Neural cell (in vitro differentiated cells): ENCODE data around the gene AIF1. TPM values are rescaled to one million over a fixed set of nuclear protein-coding genes. Genes with fewer than 3 reads are reported as not detected.

Experiments
- H2AFZ ChIP-seq: fragments of 200-600, 300-800 bp; sonication (generic), shearing (Covaris generic); 2 replicates; pipeline ENCODE4 v1.6.0; 2014; ENCODE audit warnings: low read depth, mild to moderate bottlenecking, antibody characterized with exemption, low read length, moderate library complexity
- H3F3A ChIP-seq: fragments of 200-600 bp; shearing (Covaris generic); 2 replicates; pipeline ENCODE4 v1.6.1; 2016; ENCODE audit warnings: mild to moderate bottlenecking, moderate library complexity, mixed read lengths, antibody characterized with exemption, low read length; ENCODE audit not compliant: insufficient read depth, poor library complexity, severe bottlenecking
- H3K27ac ChIP-seq: fragments of 200-600, 300-800 bp; sonication (generic), shearing (Covaris generic); 2 replicates; pipeline ENCODE4 v1.5.1; 2014; ENCODE audit warnings: mild to moderate bottlenecking, low read length, moderate library complexity
- H3K27me3 ChIP-seq: fragments of 300-800, 200-600 bp; sonication (generic), shearing (Covaris generic); 2 replicates; pipeline ENCODE4 v1.6.0; 2014; ENCODE audit warnings: mild to moderate bottlenecking, low read depth, low read length, moderate library complexity; ENCODE audit not compliant: insufficient read depth
- H3K36me3 ChIP-seq: fragments of 300-800, 200-600 bp; sonication (generic), shearing (Covaris generic); 2 replicates; pipeline ENCODE4 v1.5.1; 2014; ENCODE audit warnings: mild to moderate bottlenecking, antibody characterized with exemption, low read length, moderate library complexity; ENCODE audit not compliant: insufficient read depth
- H3K4me2 ChIP-seq: fragments of 300-800, 200-600 bp; sonication (generic), shearing (Covaris generic); 2 replicates; pipeline ENCODE4 v1.6.0; 2014; ENCODE audit warnings: mild to moderate bottlenecking, low read length
- H3K4me3 ChIP-seq: fragments of 300-800, 200-600 bp; sonication (generic), shearing (Covaris generic); 2 replicates; pipeline ENCODE4 v1.5.1; 2014; ENCODE audit warnings: mild to moderate bottlenecking, low read length, moderate library complexity
- H3K79me2 ChIP-seq: fragments of 200-600 bp; shearing (Covaris generic); replicated peaks from 2 replicates; pipeline ENCODE4 v1.6.0; 2014; ENCODE audit warnings: mild to moderate bottlenecking, low read length, moderate library complexity; ENCODE audit not compliant: insufficient read depth
- H3K9ac ChIP-seq: fragments of 300-800, 200-600 bp; sonication (generic), shearing (Covaris generic); 2 replicates; pipeline ENCODE4 v1.6.1; 2016; ENCODE audit warnings: mild to moderate bottlenecking, low read length, mixed read lengths
- H3K9me2 ChIP-seq: fragments of 200-600 bp; shearing (Covaris generic); 2 replicates; pipeline ENCODE4 v1.6.1; 2016; ENCODE audit warnings: mild to moderate bottlenecking, low read length, mixed read lengths; ENCODE audit not compliant: insufficient read depth
- H3K9me3 ChIP-seq: fragments of 200-600, 300-800 bp; sonication (generic), shearing (Covaris generic); 2 replicates; pipeline ENCODE4 v1.6.1; 2016; ENCODE audit warnings: mild to moderate bottlenecking, mixed run types, low read length, moderate library complexity, mixed read lengths
- H4K20me1 ChIP-seq: fragments of 200-600 bp; shearing (Covaris generic); 2 replicates; pipeline ENCODE4 v1.6.1; 2016; ENCODE audit warnings: mild to moderate bottlenecking, mixed run types; ENCODE audit not compliant: insufficient read depth
- CTCF ChIP-seq: fragments of 450-650 bp; IDR thresholded peaks from 2 replicates; pipeline ENCODE4 v1.5.1; 2014; ENCODE audit warnings: antibody characterized with exemption, mild to moderate bottlenecking, moderate library complexity; ENCODE audit not compliant: poor library complexity, severe bottlenecking
- EP300 ChIP-seq: fragments of 450-650 bp; conservative IDR thresholded peaks from 2 replicates; pipeline ENCODE4 v1.6.1; 2014; ENCODE audit warnings: antibody characterized with exemption, mild to moderate bottlenecking, moderate library complexity; ENCODE audit not compliant: poor library complexity, severe bottlenecking
- EZH2 ChIP-seq: fragments of 200-600, 300-800 bp; shearing (Covaris generic), sonication (generic); IDR thresholded peaks from 2 replicates; pipeline ENCODE4 v1.6.1; 2014; ENCODE audit warnings: antibody characterized with exemption, low read length, borderline replicate concordance, mild to moderate bottlenecking; ENCODE audit not compliant: insufficient read depth, poor library complexity, severe bottlenecking
- MXI1 ChIP-seq: fragments of 450-650 bp; conservative IDR thresholded peaks from 2 replicates; pipeline ENCODE4 v1.6.1; 2014; ENCODE audit warnings: antibody characterized with exemption, mild to moderate bottlenecking; ENCODE audit not compliant: poor library complexity, severe bottlenecking
- POLR2AphosphoS5 ChIP-seq: IDR thresholded peaks from 2 replicates; pipeline ENCODE4 v1.6.1; 2012
- RAD21 ChIP-seq: fragments of 450-650 bp; conservative IDR thresholded peaks from 2 replicates; pipeline ENCODE4 v1.6.1; 2014; ENCODE audit warnings: antibody characterized with exemption, mild to moderate bottlenecking, moderate library complexity
- REST ChIP-seq: IDR thresholded peaks from 2 replicates; pipeline ENCODE4 v1.6.1; 2012; ENCODE audit warnings: borderline replicate concordance
- SMC3 ChIP-seq: fragments of 450-650 bp; conservative IDR thresholded peaks from 2 replicates; pipeline ENCODE4 v1.6.1; 2014; ENCODE audit warnings: antibody characterized with exemption, mild to moderate bottlenecking, moderate library complexity; ENCODE audit not compliant: poor library complexity
- TAF1 ChIP-seq: IDR thresholded peaks from 2 replicates; pipeline ENCODE4 v1.6.1; 2012; ENCODE audit warnings: low read depth
- polyA plus RNA-seq: library from polyadenylated mRNA; depleted of rRNA; stranded (reverse); fragments of >200 nt; gene quantifications from 2 replicates; pipeline ENCODE4 v1.2.3, GENCODE V29; 2014

Gene AIF1
- polyA plus RNA-seq, 1 donor from 2014 or later = not detected

GRCh38 chr6:31630177-31630934 is 15.3 kb downstream of the AIF1 start:
- TF ChIP-seq SMC3 (no peak), POLR2AphosphoS5 (no peak), EP300 (no peak), MXI1 (no peak), CTCF (no peak), EZH2 (no peak), RAD21 (no peak), REST (no peak), TAF1 (no peak)
- Histone ChIP-seq H2AFZ (no peak overlapping the region), H3F3A (no peaks in the 10 kb centered on the region), H3K4me3 (no peak overlapping the region), H3K4me2 (no peak overlapping the region), H3K79me2 (peaks cover 15% of the 10 kb centered on the region), H4K20me1 (no peaks in the 10 kb centered on the region), H3K27ac (no peak overlapping the region), H3K36me3 (peaks cover 5% of the 10 kb centered on the region), H3K9me2 (no peaks in the 10 kb centered on the region), H3K9ac (no peak overlapping the region), H3K27me3 (no peaks in the 10 kb centered on the region), H3K9me3 (no peaks in the 10 kb centered on the region)

- Histone ChIP-seq H3K4me3 (no peak overlapping the region), H3K4me2 (no peak overlapping the region), H3K27ac (no peak overlapping the region), H3K79me2 (peaks cover 9% of the 10 kb centered on the region), H4K20me1 (no peaks in the 10 kb centered on the region), H3K9me3 (no peaks in the 10 kb centered on the region), H3K9ac (no peak overlapping the region), H2AFZ (no peak overlapping the region), H3K27me3 (no peaks in the 10 kb centered on the region), H3K9me2 (no peaks in the 10 kb centered on the region), H3F3A (no peaks in the 10 kb centered on the region), H3K36me3 (no peaks in the 10 kb centered on the region)
- TF ChIP-seq RAD21 (no peak), POLR2AphosphoS5 (no peak), REST (no peak), EZH2 (no peak)
These were observed 16.2 kb downstream of the AIF1 start for GRCh38 chr6:31631209-31631608.
